Breast epithelium (tissue), 4 donors: ENCODE results near the gene MPZL2. TPM values are rescaled to one million over a fixed set of nuclear protein-coding genes. Genes with fewer than 3 reads are reported as not detected.

Source experiments
- DNase-seq, 2 donors: peaks; one replicate each; pipeline ENCODE4 v3.0.0-alpha.2; 2019; ENCODE audit warnings: low spot score in 2 of 2
- H3K27ac ChIP-seq, 2 donors: fragments of 200-600 bp; sonication (generic) in 1 of 2; one replicate each; pipeline ENCODE4 v1.5.1; 2016 to 2019; ENCODE audit warnings: mild to moderate bottlenecking in 1 of 2
- H3K27me3 ChIP-seq, 2 donors: fragments of 200-600 bp; sonication (generic) in 1 of 2; one replicate each; pipeline versions ENCODE4 v1.5.1 to v1.6.0; 2017 to 2019; ENCODE audit warnings: control low read depth in 1 of 2, mild to moderate bottlenecking in 1 of 2
- H3K36me3 ChIP-seq: fragments of 200-600 bp; one replicate; pipeline ENCODE4 v1.5.1; 2019
- H3K4me1 ChIP-seq, 2 donors: fragments of 200-600 bp; sonication (generic); one replicate each; pipeline ENCODE4 v1.5.1; 2016 to 2019; ENCODE audit warnings: control low read depth in 1 of 2
- H3K4me3 ChIP-seq, 3 donors: fragments of 200-600 bp; sonication (generic); 1 replicate in 2 of 3; 2 replicates in 1 of 3; pipeline ENCODE4 v1.5.1; 2016 to 2019; ENCODE audit warnings: mild to moderate bottlenecking in 3 of 3, moderate library complexity in 2 of 3
- H3K9me3 ChIP-seq, 2 donors: fragments of 200-600 bp; sonication (generic) in 1 of 2; one replicate each; pipeline ENCODE4 v1.5.1; 2016 to 2019; ENCODE audit warnings: control low read depth in 1 of 2
- POLR2A ChIP-seq: fragments of 450-650 bp; IDR thresholded peaks from one replicate; pipeline ENCODE4 v1.6.1; 2016; ENCODE audit warnings: antibody characterized with exemption, mild to moderate bottlenecking, moderate library complexity
- POLR2AphosphoS5 ChIP-seq, 3 donors: sonication (generic); formaldehyde crosslinking; IDR thresholded peaks; one replicate each; pipeline ENCODE4 v1.6.1; 2017; ENCODE audit warnings: antibody characterized with exemption in 3 of 3
- intact Hi-C: fragments of 100-400 bp; cut with DNase I; formaldehyde crosslinking; loops from one replicate; pipeline ENCODE4 v1.15.1; 2023; ENCODE audit warnings: low total_unique reads
- total RNA-seq, 3 donors: library from RNA; depleted of rRNA; stranded (reverse); fragments of >200 nt; gene quantifications; one replicate each; pipeline ENCODE4 v1.1.0, GENCODE V29; 2016
- TF ChIP-seq, protein P1 (sequence below), 3 donors: fragments of 450-650 bp; IDR thresholded peaks; one replicate each; pipeline ENCODE4 v1.5.1; 2016 to 2017; ENCODE audit warnings: antibody characterized with exemption in 3 of 3, mild to moderate bottlenecking in 3 of 3, moderate library complexity in 3 of 3

Gene MPZL2
- total RNA-seq, 3 donors from 2014 or later, result 4.6 to 73.1 (median 70.7) TPM

DNA sequence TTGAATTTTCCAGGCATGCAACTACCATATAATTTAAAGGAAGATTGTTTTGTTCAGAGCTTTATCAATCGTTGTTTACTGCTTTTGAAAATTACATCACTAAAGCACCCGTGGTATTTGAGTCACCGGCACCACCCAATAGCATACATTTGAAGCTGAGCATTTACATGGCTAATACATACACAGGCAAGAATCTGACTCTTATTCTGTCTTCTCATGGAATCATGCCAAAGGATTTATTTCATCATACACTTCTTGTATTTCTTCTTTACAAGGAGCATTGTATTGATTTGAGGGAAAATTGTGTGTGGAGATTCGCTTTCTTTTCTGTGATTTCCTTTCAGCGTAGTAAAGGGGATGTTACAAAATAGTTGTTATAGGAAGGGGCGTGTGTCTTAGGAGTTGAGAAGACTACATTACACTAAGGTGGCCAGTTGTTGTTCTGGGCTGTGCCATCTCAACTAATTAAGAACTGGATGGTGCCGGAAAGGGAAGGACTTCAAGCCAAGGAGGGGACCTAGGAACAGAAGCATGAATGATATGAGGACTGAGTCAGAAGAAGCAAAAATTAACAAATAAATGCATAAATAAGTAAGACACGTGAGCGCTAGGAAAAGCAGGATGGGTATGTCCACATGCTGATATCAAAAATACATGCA, 27.5 kb upstream of the MPZL2 start:
- no peaks in the 10 kb centered on the region for H3K36me3 ChIP-seq
- H3K9me3 ChIP-seq, result no peaks in the 10 kb centered on the region
- H3K27ac ChIP-seq, result no peak overlapping the region
- TF ChIP-seq POLR2AphosphoS5 (IDR thresholded peaks at IDR 0.05), result no peak
- TF ChIP-seq, protein P1, sequence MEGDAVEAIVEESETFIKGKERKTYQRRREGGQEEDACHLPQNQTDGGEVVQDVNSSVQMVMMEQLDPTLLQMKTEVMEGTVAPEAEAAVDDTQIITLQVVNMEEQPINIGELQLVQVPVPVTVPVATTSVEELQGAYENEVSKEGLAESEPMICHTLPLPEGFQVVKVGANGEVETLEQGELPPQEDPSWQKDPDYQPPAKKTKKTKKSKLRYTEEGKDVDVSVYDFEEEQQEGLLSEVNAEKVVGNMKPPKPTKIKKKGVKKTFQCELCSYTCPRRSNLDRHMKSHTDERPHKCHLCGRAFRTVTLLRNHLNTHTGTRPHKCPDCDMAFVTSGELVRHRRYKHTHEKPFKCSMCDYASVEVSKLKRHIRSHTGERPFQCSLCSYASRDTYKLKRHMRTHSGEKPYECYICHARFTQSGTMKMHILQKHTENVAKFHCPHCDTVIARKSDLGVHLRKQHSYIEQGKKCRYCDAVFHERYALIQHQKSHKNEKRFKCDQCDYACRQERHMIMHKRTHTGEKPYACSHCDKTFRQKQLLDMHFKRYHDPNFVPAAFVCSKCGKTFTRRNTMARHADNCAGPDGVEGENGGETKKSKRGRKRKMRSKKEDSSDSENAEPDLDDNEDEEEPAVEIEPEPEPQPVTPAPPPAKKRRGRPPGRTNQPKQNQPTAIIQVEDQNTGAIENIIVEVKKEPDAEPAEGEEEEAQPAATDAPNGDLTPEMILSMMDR (IDR thresholded peaks at IDR 0.05), result no peak
- no peak for TF ChIP-seq POLR2A
- no peak for DNase-seq
- no peaks in the 10 kb centered on the region for H3K27me3 ChIP-seq
- intact Hi-C loops, result no loop called here
- H3K4me1 ChIP-seq, result no peaks in the 10 kb centered on the region
- H3K4me3 ChIP-seq, result no peak overlapping the region

DNA sequence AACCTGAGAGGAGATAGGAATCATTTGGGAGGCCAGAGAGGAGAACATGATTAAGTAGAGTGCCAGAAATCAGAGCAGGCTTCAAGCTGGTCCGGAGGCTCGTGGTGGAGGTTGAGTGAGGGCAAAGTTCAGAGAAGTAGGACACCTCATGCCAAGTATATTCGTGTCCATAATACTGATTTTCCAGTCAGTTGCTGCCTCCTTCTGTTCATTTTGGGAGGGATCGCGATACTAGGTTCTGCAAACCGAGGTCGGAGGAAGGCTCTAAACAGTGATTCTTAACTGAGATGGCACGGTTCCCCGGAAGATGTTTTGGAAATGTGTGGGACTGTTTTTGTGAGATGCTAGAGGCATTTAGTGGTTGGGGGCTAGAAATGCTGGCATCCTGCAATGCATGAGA, 26.8 kb upstream of the MPZL2 start:
- Histone ChIP-seq H3K4me3 (no peak overlapping the region), H3K4me1 (no peaks in the 10 kb centered on the region), H3K27me3 (no peaks in the 10 kb centered on the region), H3K9me3 (no peaks in the 10 kb centered on the region), H3K27ac (no peak overlapping the region), H3K36me3 (no peaks in the 10 kb centered on the region)
- DNase-seq, result peak in 1 of 2 donors; percentile 26
- TF ChIP-seq POLR2AphosphoS5 (IDR thresholded peaks at IDR 0.05) (peak in 1 of 3 donors; percentile 21), POLR2A (no peak)
- TF ChIP-seq, protein P1 (IDR thresholded peaks at IDR 0.05), result peak in 2 of 3 donors; percentile 50 to 66
- intact Hi-C loops, result no loop called here

DNA sequence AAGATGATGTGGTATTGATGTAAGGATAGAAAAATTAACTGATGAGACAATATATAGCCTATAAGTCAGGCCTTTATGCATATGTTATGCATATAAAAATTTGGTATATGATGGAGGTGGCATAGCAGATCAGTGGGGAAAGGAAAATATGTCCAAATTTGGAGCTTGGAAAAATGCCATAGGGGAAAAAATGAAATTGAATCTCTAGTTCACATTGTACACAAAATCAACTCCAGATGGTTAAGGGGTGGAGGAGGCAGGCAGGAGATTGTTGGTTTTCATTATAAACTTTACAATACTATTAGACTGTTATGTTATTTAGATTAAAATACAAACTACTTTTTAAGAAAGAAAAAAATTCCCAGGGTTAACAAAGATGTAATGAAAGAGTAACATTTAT, 25.3 kb upstream of the MPZL2 start:
- H3K9me3 ChIP-seq, result no peaks in the 10 kb centered on the region
- no peak for DNase-seq
- TF ChIP-seq POLR2A, result no peak
- TF ChIP-seq POLR2AphosphoS5 (IDR thresholded peaks at IDR 0.05), result no peak
- TF ChIP-seq, protein P1 (IDR thresholded peaks at IDR 0.05), result no peak
- no peaks in the 10 kb centered on the region for H3K27me3 ChIP-seq
- intact Hi-C loops, result no loop called here
- H3K27ac ChIP-seq, result no peak overlapping the region
- no peak overlapping the region for H3K4me3 ChIP-seq
- no peaks in the 10 kb centered on the region for H3K36me3 ChIP-seq
- no peaks in the 10 kb centered on the region for H3K4me1 ChIP-seq

DNA sequence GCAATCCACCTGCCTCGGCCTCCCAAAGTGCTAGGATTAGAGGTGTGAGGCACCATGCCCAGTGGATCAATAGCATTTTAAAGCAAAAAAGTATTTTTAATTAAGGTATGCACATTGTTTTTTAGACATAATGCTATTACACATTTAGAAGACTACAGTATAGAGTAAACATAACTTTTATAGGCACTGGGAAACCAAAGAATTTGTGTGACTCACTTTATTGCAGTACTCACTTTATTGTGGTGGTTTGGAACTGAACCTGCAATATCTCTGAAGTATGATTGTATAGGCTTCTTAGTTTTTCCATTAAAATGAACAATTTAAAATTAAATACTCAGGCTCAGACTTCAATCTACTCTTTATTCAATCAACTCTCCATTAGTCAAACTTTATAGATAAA, 22.9 kb upstream of the MPZL2 start:
- no peaks in the 10 kb centered on the region for H3K4me1 ChIP-seq
- H3K27ac ChIP-seq, result no peak overlapping the region
- DNase-seq, result no peak
- intact Hi-C loops, result no loop called here
- H3K9me3 ChIP-seq, result no peaks in the 10 kb centered on the region
- TF ChIP-seq, protein P1 (IDR thresholded peaks at IDR 0.05), result no peak
- no peak for TF ChIP-seq POLR2A
- no peak for TF ChIP-seq POLR2AphosphoS5 (IDR thresholded peaks at IDR 0.05)
- H3K27me3 ChIP-seq, result no peaks in the 10 kb centered on the region
- H3K4me3 ChIP-seq, result no peak overlapping the region
- no peaks in the 10 kb centered on the region for H3K36me3 ChIP-seq

DNA sequence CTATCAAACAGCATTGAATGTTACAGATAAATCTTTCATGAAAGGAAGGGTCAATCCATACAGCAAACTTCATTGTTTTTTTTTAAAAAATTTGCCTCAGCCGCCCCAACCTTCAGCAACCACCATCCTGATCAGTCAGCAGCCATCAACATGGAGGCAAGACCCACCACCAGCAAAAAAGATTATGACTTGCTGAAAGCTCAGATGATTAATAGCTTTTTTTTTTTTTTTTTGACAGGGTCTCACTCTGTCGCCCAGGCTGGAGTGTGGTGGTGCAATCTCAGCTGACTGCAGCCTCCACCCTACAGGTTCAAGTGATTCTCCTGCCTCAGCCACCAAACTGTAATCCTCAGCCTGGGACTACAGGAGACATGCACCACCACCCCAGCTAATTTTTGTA, 22.4 kb upstream of the MPZL2 start:
- H3K27me3 ChIP-seq, result no peaks in the 10 kb centered on the region
- H3K4me1 ChIP-seq, result no peaks in the 10 kb centered on the region
- no peaks in the 10 kb centered on the region for H3K9me3 ChIP-seq
- intact Hi-C loops, result no loop called here
- no peaks in the 10 kb centered on the region for H3K36me3 ChIP-seq
- H3K4me3 ChIP-seq, result no peak overlapping the region
- H3K27ac ChIP-seq, result no peak overlapping the region
- TF ChIP-seq, protein P1 (IDR thresholded peaks at IDR 0.05), result no peak
- TF ChIP-seq POLR2A (no peak), POLR2AphosphoS5 (IDR thresholded peaks at IDR 0.05) (no peak)
- no peak for DNase-seq
